ENCODE results near the gene SYP. TPM values are rescaled to one million over a fixed set of nuclear protein-coding genes. Genes with fewer than 3 reads are reported as not detected.
A peak's percentile ranks its signal among the peaks of the same experiment; 100 is the strongest.

Gene SYP
- total and polyA plus RNA-seq, 9 of the 15 experiments (the other 6 are each of a cell fraction or from before 2014, with no cell fraction given) = 0.48 to 5.1 (median 2.6) TPM

DNA sequence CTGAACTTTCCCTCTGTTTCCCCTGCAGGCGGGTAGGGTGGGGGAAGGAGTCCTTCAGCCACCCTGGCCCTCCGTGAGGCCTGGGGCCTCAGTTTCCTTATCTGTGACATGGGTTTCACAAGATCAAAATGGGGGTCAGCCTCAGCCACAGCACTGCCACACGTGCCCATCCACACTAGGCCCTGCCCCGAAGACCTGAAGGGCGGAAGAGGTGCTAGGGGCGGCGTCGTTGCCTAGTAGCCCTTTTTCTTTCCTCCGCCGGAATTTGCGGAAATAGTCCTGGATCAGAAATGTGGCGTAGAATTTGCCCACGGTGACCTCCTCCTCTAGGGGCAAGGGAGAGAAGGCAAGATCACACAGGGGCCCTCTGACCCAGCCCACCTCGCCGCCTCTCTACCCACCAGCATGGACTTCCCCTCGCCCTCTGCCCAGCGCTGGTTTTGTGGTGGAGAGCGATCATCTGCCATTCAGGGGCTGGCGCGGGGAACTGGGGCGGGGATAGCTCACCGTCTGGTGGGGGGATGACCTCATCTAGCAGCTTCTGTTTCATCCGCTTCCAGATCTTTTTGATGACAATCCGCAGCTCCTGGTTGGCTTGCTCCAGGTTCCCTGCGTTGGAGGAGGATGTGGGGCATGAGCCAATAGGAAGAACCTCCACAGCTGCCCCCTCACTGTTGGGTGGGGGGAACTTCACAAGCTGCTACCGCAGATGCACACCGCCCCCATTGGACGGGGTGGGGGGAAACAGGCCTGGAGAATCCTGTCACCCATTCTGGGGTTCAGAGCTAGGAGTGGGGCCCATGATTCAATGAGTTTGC is 9.7 kb upstream of the SYP start (continued):
- TF ChIP-seq JUND (IDR thresholded peaks at IDR 0.05; ENCODE audit: borderline replicate concordance, low read depth, low read length) = peak; percentile 29; the same call in 1 of the 2 replicates
- TF ChIP-seq JUND (tag; IDR thresholded peaks at IDR 0.05; ENCODE audit: borderline replicate concordance, low read depth, low read length) = no peak
- TF ChIP-seq, protein P1, sequence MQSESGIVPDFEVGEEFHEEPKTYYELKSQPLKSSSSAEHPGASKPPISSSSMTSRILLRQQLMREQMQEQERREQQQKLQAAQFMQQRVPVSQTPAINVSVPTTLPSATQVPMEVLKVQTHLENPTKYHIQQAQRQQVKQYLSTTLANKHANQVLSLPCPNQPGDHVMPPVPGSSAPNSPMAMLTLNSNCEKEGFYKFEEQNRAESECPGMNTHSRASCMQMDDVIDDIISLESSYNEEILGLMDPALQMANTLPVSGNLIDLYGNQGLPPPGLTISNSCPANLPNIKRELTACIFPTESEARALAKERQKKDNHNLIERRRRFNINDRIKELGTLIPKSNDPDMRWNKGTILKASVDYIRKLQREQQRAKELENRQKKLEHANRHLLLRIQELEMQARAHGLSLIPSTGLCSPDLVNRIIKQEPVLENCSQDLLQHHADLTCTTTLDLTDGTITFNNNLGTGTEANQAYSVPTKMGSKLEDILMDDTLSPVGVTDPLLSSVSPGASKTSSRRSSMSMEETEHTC (IDR thresholded peaks at IDR 0.05) = no peak
- no peak for TF ChIP-seq MTA3 (IDR thresholded peaks at IDR 0.05; ENCODE audit: borderline replicate concordance)
- TF ChIP-seq, protein P2, sequence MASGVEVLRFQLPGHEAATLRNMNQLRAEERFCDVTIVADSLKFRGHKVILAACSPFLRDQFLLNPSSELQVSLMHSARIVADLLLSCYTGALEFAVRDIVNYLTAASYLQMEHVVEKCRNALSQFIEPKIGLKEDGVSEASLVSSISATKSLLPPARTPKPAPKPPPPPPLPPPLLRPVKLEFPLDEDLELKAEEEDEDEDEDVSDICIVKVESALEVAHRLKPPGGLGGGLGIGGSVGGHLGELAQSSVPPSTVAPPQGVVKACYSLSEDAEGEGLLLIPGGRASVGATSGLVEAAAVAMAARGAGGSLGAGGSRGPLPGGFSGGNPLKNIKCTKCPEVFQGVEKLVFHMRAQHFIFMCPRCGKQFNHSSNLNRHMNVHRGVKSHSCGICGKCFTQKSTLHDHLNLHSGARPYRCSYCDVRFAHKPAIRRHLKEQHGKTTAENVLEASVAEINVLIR (CRISPR knock-in tag; IDR thresholded peaks at IDR 0.05) = no peak

DNA sequence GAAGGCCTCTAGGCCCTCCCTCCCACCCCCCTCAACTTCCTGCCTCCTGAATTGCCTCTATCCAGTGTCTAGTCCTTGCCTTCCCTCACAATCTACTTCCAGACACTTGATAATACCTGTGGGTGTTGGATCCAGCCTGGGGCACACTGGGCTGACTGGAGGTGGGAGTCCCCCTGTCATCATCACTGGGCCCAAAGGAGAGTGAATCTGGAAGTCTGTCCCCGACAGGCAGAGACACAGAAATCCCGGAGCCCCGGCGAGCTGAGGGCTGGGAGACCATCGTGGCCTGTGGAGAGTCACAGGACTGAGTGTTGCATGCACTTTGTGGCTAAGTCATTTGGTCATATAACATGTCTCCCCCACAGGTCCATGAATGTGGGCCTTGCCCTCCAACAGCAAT is 8.4 kb upstream of the SYP start:
- no peak for FAIRE-seq
- 63% methylated on average over 5 of the region's 5 CpGs for WGBS (ENCODE audit: insufficient coverage, low coverage, missing lambda C conversion rate)
- POLR2A ChIA-PET = interaction anchor here (0.6 kb wide), 1 partner anchor 713 kb away, joined by 4 read pairs; no protein-coding TSS in a partner anchor

More for the DNA sequence above, 8.4 kb upstream of the SYP start:
- in situ Hi-C loops (cut with MboI) = no loop called here
- Histone ChIP-seq H3K27ac (ENCODE audit: extremely low read depth, low read depth, low read length) (no peak overlapping the region), H3K79me2 (ENCODE audit: control insufficient read depth, insufficient read depth, low read length) (no peaks in the 10 kb centered on the region), H3K4me3 (no peak overlapping the region), H2AFZ (ENCODE audit: low read depth, low read length) (no peak overlapping the region), H3K9me3 (replicated peaks; ENCODE audit: control insufficient read depth, insufficient read depth, low read depth, low read length) (no peaks in the 10 kb centered on the region), H3K27me3 (ENCODE audit: control insufficient read depth in 2 of 2, insufficient read depth in 2 of 2, low read length in 2 of 2) (no peaks in the 10 kb centered on the region), H3K4me2 (ENCODE audit: insufficient read depth, low read length) (no peak overlapping the region), H3K4me1 (replicated peaks in 1 of 2; ENCODE audit: control insufficient read depth in 2 of 2, insufficient read depth in 2 of 2, low read length in 2 of 2) (peaks cover 0 to 11% of the 10 kb centered on the region in 2 experiments; a peak in 3 of 5 replicates), H3K9ac (ENCODE audit: insufficient read depth in 1 of 2, low read depth in 2 of 2, low read length in 2 of 2) (0 out of 4 replicates have a peak overlapping the region, but pooled peaks of 1 of the 2 experiments have one; percentile 8), H3K36me3 (ENCODE audit: control insufficient read depth, insufficient read depth, low read length) (no peaks in the 10 kb centered on the region), H3K9me1 (ENCODE audit: control insufficient read depth, insufficient read depth, low read length) (no peaks in the 10 kb centered on the region), H4K20me1 (replicated peaks; ENCODE audit: control insufficient read depth, insufficient read depth, low read length) (no peaks in the 10 kb centered on the region)
- DNase-seq (ENCODE audit: extremely low read depth in 1 of 4, low spot score in 3 of 4) (no peak), ATAC-seq (no peak)
- CTCF ChIA-PET (ENCODE audit: low intra/inter-chr PET ratio) = interaction anchor here (0.7 kb wide), 1 partner anchor 383 kb away, joined by 6 read pairs; no protein-coding TSS in a partner anchor
- intact Hi-C loops (cut with micrococcal nuclease) = no loop called here
- no TSS peak for BruUV-seq (replicated peaks)
- TF ChIP-seq ZNF668 (CRISPR knock-in tag; IDR thresholded peaks at IDR 0.05) = no peak
- no peak for TF ChIP-seq POLR2AphosphoS2 (IDR thresholded peaks at IDR 0.05; ENCODE audit: low read length)
- no peak for TF ChIP-seq CREM (IDR thresholded peaks at IDR 0.05; ENCODE audit: low read depth)
- no peak for TF ChIP-seq JUND (IDR thresholded peaks at IDR 0.05; ENCODE audit: borderline replicate concordance, low read depth, low read length)
- no peak for TF ChIP-seq JUND (tag; IDR thresholded peaks at IDR 0.05; ENCODE audit: borderline replicate concordance, low read depth, low read length)
- no peak for TF ChIP-seq PHF8 (IDR thresholded peaks at IDR 0.05; ENCODE audit: borderline replicate concordance, low read length)
- TF ChIP-seq BHLHE40 (IDR thresholded peaks at IDR 0.05; ENCODE audit: low read length) = no peak
- TF ChIP-seq ZNF253 (CRISPR knock-in tag; conservative IDR thresholded peaks at IDR 0.05) = no peak
- TF ChIP-seq POLR2G (IDR thresholded peaks at IDR 0.05; ENCODE audit: low read depth, low read length) = no peak
- TF ChIP-seq GTF2E2 (tag; IDR thresholded peaks at IDR 0.05) = no peak
- TF ChIP-seq, protein P3, sequence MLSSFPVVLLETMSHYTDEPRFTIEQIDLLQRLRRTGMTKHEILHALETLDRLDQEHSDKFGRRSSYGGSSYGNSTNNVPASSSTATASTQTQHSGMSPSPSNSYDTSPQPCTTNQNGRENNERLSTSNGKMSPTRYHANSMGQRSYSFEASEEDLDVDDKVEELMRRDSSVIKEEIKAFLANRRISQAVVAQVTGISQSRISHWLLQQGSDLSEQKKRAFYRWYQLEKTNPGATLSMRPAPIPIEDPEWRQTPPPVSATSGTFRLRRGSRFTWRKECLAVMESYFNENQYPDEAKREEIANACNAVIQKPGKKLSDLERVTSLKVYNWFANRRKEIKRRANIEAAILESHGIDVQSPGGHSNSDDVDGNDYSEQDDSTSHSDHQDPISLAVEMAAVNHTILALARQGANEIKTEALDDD (IDR thresholded peaks at IDR 0.05) = no peak
- no peak for TF ChIP-seq ZNF707 (CRISPR knock-in tag; conservative IDR thresholded peaks at IDR 0.05)
- no peak for TF ChIP-seq LARP7 (IDR thresholded peaks at IDR 0.05)
- no peak for TF ChIP-seq SNRNP70 (optimal IDR thresholded peaks at IDR 0.05; ENCODE audit: low read depth, low read length)
- no peak for TF ChIP-seq FOXA3 (CRISPR knock-in tag; conservative IDR thresholded peaks at IDR 0.05 in 1 of 2, IDR thresholded peaks at IDR 0.05 in 1 of 2)
